Measurements from ENCODE around the gene RUFY1. TPM values are rescaled to one million over a fixed set of nuclear protein-coding genes. Genes with fewer than 3 reads are reported as not detected.

The RUFY1 gene
- total RNA-seq, 1 experiment from 2014 or later: 41.4 TPM

GRCh38 chr5:179601871-179602625 lies 51.7 kb downstream of the RUFY1 start:
- TF ChIP-seq EZH2 (IDR thresholded peaks at IDR 0.05; ENCODE audit: borderline replicate concordance, low read depth, low read length, poor library complexity, severe bottlenecking) (no peak), CTCF (conservative IDR thresholded peaks at IDR 0.05; ENCODE audit: low read depth, low read length) (no peak)
- ChIA-PET POLR2A (ENCODE audit: low non-redundant PET) (no interaction called here), CTCF (no interaction called here)
- no peaks in the 10 kb centered on the region for H3K4me1 ChIP-seq (ENCODE audit: insufficient read depth, low read length, poor library complexity, severe bottlenecking)
- no peak overlapping the region for H3K4me3 ChIP-seq (ENCODE audit: low read depth, low read length, poor library complexity, severe bottlenecking)
- H3K36me3 ChIP-seq (ENCODE audit: insufficient read depth, low read length, poor library complexity, severe bottlenecking): peaks cover 33% of the 10 kb centered on the region
- BruUV-seq (replicated peaks): no TSS peak
- intact Hi-C loops (cut with micrococcal nuclease; ENCODE audit: unreplicated experiment): no loop called here
- no peak for DNase-seq (ENCODE audit: low spot score)
- H3K27me3 ChIP-seq (replicated peaks; ENCODE audit: insufficient read depth, low read depth, low read length, poor library complexity): no peaks in the 10 kb centered on the region
- no peaks in the 10 kb centered on the region for H3K9me3 ChIP-seq (ENCODE audit: low read depth, low read length, poor library complexity, severe bottlenecking)
- no peak overlapping the region for H3K27ac ChIP-seq (ENCODE audit: low read depth, low read length, poor library complexity, severe bottlenecking)

- Histone ChIP-seq H3K36me3 (ENCODE audit: insufficient read depth, low read length, poor library complexity, severe bottlenecking) (peaks cover 36% of the 10 kb centered on the region), H3K27me3 (replicated peaks; ENCODE audit: insufficient read depth, low read depth, low read length, poor library complexity) (no peaks in the 10 kb centered on the region), H3K9me3 (ENCODE audit: low read depth, low read length, poor library complexity, severe bottlenecking) (no peaks in the 10 kb centered on the region), H3K4me1 (ENCODE audit: insufficient read depth, low read length, poor library complexity, severe bottlenecking) (no peaks in the 10 kb centered on the region), H3K27ac (ENCODE audit: low read depth, low read length, poor library complexity, severe bottlenecking) (no peak overlapping the region), H3K4me3 (ENCODE audit: low read depth, low read length, poor library complexity, severe bottlenecking) (no peak overlapping the region)
- intact Hi-C loops (cut with micrococcal nuclease; ENCODE audit: unreplicated experiment): no loop called here
- ChIA-PET POLR2A (ENCODE audit: low non-redundant PET) (no interaction called here), CTCF (no interaction called here)
- no TSS peak for BruUV-seq (replicated peaks)
- TF ChIP-seq CTCF (conservative IDR thresholded peaks at IDR 0.05; ENCODE audit: low read depth, low read length) (no peak), EZH2 (IDR thresholded peaks at IDR 0.05; ENCODE audit: borderline replicate concordance, low read depth, low read length, poor library complexity, severe bottlenecking) (no peak)
- no peak for DNase-seq (ENCODE audit: low spot score)
Observed at GRCh38 chr5:179603308-179603707, 53.0 kb downstream of the RUFY1 start.

GRCh38 chr5:179605026-179605833 lies 54.9 kb downstream of the RUFY1 start:
- intact Hi-C loops (cut with micrococcal nuclease; ENCODE audit: unreplicated experiment): no loop called here
- CTCF ChIA-PET: no interaction called here
- TF ChIP-seq EZH2 (IDR thresholded peaks at IDR 0.05; ENCODE audit: borderline replicate concordance, low read depth, low read length, poor library complexity, severe bottlenecking) (no peak), CTCF (conservative IDR thresholded peaks at IDR 0.05; ENCODE audit: low read depth, low read length) (no peak)
- peaks cover 36% of the 10 kb centered on the region for H3K36me3 ChIP-seq (ENCODE audit: insufficient read depth, low read length, poor library complexity, severe bottlenecking)
- no peak for DNase-seq (ENCODE audit: low spot score)
- H3K27me3 ChIP-seq (replicated peaks; ENCODE audit: insufficient read depth, low read depth, low read length, poor library complexity): no peaks in the 10 kb centered on the region
- no TSS peak for BruUV-seq (replicated peaks)
- no peak overlapping the region for H3K4me3 ChIP-seq (ENCODE audit: low read depth, low read length, poor library complexity, severe bottlenecking)
- no peaks in the 10 kb centered on the region for H3K9me3 ChIP-seq (ENCODE audit: low read depth, low read length, poor library complexity, severe bottlenecking)
- no peak overlapping the region for H3K27ac ChIP-seq (ENCODE audit: low read depth, low read length, poor library complexity, severe bottlenecking)
- POLR2A ChIA-PET (ENCODE audit: low non-redundant PET): no interaction called here
- H3K4me1 ChIP-seq (ENCODE audit: insufficient read depth, low read length, poor library complexity, severe bottlenecking): no peaks in the 10 kb centered on the region

All from A673 (cell line).